Epidermal melanocyte (primary cell): ENCODE data around the gene OSBPL9.

Source experiments
- DNase-seq: peaks from one replicate; pipeline ENCODE4 v3.0.0; 2011; ENCODE audit warnings: low spot score; ENCODE audit not compliant: insufficient read length

OSBPL9 gene, protein sequence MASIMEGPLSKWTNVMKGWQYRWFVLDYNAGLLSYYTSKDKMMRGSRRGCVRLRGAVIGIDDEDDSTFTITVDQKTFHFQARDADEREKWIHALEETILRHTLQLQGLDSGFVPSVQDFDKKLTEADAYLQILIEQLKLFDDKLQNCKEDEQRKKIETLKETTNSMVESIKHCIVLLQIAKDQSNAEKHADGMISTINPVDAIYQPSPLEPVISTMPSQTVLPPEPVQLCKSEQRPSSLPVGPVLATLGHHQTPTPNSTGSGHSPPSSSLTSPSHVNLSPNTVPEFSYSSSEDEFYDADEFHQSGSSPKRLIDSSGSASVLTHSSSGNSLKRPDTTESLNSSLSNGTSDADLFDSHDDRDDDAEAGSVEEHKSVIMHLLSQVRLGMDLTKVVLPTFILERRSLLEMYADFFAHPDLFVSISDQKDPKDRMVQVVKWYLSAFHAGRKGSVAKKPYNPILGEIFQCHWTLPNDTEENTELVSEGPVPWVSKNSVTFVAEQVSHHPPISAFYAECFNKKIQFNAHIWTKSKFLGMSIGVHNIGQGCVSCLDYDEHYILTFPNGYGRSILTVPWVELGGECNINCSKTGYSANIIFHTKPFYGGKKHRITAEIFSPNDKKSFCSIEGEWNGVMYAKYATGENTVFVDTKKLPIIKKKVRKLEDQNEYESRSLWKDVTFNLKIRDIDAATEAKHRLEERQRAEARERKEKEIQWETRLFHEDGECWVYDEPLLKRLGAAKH

DNA sequence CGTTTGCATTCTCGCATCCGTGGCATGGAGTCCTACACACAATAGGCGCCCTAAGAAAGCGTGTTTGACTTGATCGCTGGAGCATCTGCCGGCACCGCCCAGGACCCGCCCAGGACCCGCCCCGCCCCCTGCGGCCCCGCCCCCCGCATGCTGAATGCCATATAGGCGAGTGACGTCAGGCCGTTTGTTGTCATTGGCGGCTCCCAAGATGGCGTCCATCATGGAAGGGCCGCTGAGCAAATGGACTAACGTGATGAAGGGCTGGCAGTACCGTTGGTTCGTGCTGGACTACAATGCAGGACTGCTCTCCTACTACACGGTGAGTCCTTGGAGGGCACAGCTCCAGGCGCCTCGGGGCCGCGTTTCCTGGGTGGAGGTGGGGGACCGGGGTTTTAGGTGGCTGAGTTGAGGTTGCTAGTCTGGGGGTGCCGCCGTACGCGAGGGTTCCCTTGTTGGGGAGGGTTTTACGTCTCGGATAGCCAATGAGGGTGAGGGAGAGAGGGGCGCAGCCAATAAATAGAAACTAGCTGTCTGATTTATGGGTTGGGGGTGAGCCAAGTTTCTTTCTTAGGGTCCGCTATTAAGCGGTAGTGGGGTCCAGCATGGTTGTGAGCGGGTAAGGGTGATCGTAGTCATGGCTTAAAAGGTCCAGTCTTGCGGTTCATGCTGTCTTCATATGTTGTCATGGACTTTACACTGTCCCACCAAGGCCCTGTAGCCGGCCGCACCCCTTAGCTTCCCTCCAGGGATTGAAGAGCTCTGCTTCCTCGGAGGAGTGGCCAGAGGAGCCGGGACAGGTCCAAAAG is at the start of gene OSBPL9:
OSBPL9 (plus strand) TSS at position 190 of the 806 bp plus-strand sequence; CDS start at position 209, 19 bp downstream.
- DNase-seq = peak; percentile 72

DNA sequence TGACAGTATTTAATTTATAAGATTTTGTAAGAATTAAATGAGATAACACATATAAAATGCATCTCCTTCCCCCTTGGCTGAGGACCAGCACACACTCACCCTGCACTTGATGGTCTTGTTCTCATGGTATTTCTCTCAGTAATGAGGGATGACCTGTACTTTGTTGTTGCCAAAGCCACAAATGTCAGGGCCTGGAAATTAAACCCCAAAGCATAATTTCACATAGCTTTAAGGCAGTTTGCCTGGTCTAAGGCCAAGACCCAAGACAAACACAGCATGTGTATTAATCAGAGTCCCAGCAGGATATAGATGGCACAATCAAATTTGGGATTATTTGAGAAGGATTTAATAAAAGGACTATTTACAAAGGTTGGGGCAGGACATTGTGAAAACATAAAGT is 49.2 kb upstream of the OSBPL9 start:
- peak; percentile 29 for DNase-seq

DNA sequence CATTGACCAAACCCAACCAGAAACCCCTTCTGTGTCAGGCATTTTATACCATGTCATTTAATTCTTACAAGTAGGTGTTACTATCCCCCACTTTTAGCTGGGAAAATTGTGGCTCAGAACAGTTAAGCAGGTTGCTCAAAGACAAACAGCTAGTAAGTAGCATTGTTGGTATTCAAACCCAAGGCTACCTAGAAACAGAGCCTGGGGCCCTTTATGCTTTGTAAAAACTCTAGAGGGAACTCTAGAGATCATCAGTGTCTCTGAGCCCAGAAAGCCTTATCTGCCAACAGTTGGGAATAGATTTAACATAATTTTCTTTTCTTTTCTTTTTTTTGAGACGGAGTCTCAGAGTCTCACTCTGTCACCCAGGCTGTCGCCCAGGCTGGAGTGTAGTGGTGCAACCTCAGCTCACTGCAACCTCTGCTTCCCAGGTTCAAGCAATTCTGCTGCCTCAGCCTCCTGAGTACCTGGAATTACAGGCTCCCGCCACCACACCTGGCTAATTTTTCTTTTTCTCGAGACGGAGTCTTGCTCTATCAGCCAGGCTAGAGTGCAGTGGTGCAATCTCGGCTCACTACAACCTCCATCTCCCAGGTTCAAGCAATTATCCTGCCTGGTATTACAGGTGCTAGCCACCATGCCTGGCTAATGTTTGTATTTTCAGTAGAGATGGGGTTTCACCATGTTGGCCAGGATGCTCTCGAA is 48.5 kb upstream of the OSBPL9 start:
- DNase-seq = no peak

DNA sequence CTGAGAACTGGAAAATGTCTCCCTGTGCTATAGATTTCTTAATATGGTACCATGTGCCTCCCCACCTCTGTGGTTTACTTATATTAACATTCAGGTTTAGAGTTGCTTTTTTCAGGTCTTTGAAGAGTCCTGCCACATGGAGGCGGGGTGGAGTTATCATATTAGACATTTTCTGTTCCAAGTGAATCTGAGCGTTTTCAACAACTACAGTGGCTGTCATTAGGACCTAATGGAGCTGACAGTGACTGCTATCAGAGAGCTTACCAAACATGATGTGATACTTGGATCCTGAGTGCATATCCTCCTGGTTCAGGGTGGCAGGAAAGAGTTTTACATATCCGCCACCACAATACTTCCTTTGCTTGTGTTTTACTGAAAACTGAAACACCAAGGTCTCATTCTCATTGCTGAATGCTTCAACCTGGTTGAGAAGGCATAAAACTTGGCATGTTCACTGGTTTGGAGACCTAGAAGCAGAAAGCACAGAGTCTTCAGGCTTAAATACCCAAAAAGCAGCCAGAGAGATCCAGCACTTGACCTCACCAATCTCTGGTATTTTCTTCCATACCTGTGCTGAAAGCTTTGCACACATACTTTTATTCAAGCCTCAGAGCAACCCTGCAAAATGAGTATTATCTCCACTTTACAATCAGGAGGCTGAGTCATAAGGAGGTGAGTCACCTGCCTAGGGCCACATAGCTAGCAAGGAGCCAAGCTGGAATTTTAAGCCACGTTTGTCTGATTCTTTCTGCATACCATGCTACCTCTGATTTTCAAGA is 47.4 kb upstream of the OSBPL9 start:
- no peak for DNase-seq

DNA sequence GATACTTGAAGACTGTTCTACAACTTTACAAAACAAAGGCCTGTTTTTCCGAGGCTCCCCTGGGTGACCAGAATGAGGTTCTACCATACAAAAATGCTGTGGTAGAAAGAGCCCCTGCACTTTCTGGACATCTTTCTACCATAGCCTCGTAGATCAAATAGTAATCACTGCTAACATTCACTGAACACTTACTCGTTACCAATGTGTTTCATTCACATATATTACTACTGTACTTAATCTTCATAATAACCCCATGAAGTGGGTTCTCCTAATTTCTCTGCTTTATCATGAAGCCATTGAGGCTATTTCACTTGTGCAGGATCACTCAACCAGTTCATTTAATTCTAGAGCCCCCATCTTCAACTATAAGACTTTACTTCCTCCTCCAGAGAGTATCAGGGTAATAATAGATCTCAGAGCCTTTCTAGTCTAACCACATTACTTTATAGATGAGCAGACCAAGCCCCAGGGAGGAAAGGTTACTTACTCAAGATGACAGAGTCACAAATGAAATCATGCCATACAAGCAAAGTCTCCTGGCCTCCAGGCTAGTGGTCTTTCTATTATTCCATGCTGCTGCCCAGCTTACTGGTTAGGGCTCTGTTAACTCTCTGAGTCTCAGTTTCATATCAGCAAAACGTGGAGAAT is 46.7 kb upstream of the OSBPL9 start:
- DNase-seq = no peak

DNA sequence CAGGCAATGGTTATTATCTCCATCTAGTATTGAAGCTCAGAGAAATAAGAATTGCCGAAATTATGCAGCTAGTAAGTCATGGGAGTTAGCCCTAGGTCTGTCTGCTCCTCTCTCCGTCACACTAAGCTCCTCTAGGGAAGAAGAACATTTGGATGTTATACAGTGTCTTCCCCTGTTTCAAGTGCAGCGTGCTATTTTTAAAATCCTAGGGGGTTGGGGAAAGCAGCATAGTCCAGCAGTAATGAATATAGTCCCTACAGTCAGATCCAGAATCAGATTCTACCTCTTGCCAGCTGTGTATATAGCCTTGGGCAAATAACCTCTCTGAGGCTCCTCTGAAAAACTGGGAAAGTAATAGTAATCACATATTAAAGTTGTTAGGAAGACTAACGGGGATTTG is 44.5 kb upstream of the OSBPL9 start:
- no peak for DNase-seq

DNA sequence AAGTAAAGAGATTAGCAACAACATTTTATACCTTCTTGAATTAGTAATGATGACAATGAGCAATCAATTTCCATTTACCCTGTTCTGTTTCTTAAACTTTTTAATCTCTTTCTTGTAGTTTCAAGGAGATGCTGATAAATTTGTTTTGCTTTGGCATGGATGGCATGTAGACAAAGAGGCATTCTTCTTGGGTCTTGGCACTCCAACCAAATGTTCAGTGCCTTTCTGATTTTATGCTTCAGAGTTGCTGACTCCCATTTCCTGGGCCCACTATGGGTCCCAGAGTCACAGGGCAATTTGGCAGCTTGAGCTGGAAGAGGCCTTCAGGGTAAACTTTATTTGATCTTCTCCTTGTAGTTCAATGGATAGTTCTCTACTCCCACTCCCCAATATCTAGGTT is 42.1 kb upstream of the OSBPL9 start:
- DNase-seq = no peak

DNA sequence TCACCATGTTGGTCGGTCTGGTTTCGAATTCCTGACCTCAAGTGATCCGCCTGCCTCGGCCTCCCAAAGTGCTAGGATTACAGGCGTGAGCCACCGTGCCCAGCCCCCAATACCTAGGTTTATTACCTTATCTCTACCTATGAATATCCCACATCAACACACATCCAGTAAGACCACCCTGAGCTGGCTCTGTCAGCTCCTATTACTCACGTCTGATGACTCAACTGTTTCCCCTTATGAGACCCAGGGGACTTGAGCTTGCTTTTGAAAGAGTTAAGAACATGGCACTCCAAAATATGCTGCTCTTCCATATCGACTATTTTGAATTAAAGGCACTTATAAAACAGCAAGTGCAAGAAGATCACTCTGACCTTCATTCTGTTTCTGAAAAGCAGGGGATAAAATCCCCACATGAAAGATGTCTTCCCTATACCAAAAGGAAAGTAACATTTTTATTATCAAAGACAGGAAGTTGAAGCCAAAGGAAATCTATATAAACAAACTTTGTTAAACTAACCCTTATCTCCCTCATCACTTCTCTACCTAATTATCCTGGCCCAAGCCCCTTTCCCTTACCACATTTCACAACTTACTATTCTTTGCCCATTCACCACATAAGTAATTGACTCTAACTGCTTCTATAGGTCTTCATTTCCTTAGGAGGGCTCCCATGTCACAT is 41.3 kb upstream of the OSBPL9 start:
- DNase-seq = no peak

DNA sequence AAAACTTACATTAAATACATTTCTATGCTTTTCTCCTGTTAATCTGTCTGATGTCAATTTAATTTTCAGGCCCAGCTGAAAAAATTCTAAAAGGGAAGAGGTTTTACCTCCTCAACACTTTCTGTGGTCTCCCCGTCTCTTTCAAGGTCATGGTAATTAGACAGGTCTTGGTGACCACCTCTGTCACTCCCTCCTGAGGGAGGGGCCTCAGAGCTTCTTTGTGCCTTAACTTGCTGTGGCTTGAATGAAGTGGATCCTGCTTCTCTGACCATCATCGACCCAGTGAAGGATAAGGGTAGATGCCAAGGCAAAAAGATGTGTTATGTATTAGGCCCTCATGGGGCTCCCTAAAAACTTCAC is 40.8 kb upstream of the OSBPL9 start:
- no peak for DNase-seq

DNA sequence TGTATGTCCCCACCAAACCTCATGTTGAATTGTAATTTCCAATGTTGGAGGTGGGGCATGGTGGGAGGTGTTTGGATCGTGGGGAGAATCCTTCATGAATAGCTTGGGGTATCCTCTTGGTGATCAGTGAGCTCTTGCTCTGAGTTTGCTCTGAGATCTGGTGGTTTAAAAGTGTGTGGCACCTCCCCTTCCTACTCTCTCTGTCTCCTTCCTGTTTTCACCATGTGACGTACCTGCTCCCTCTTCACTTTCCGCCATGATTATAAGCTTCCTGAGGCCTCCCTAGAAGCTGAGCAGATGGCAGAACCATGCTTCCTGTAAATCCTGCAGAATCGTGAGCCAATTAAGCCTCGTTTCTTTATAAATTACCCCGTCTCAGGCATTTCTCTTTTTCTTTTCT is 40.0 kb upstream of the OSBPL9 start:
- no peak for DNase-seq

DNA sequence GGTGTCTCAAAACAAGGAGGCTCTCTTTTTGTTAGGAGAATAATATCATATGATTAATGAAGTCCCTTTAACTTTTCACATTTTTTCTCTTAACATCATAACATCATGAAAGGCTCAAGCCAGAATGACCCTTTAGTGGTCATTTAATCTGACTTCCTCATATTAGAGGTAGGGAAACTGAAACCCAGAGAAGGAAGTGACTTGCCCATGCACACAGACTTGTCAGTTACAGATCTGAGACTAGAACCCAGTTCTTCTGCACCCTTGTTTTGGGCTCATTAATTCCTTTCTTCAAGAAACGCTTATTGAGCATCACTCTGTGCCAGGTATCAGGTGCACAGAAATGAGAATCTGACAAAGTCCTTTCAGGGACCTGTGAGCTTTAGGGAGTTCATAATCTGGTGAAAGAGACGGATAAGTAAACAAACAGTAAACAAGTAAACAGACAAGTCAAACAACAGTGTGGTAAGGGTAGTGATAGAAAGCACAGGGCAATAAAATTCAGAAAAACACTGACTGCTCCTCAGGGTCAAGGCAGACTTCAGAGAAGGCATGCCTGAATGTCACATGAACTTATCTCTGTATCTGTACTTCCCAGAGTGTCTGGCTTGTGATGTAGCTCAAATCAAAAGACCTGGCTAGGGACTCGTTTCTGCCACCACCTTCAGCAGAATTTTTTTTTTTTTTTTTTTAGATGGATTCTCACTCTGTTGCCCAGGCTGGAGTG is 38.3 kb upstream of the OSBPL9 start:
- DNase-seq = no peak

DNA sequence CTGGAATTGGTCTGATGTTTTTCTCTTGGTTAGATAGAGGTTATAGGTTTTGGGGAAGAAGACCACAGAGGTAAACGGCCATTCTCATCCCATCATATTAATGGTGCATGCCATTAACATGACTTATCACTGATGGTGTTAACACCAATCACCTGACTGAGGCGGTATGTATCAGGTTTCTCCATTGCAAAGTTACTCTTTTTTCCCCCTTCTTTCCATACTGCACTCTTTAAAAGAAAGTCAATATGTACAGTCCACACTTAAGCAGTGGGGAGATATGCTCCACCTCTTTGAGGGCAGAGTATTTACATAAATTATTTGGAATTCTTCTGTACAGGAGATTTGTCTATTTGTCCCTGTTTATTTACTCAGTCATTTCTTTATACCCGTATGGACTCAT is 35.7 kb upstream of the OSBPL9 start:
- no peak for DNase-seq

DNA sequence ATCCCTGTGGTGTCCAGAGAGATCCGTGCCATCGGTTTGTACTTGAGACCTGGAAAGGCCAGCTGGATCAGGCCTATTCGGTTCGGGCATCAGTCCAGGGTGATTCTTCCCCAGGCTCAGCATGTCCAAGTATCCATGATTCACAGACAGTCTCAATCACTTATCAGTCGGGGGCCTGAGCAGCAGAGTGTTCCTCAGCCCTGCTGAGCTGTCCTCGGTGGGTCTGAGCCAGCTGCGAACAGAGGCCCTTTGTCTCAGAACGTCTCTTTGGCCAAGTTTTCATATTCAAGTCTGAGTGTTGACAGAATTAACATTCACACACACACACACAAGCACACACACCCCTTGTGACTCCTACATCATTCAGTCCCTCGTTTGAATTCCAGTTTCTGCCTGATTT is 33.4 kb upstream of the OSBPL9 start:
- peak; percentile 78 for DNase-seq

DNA sequence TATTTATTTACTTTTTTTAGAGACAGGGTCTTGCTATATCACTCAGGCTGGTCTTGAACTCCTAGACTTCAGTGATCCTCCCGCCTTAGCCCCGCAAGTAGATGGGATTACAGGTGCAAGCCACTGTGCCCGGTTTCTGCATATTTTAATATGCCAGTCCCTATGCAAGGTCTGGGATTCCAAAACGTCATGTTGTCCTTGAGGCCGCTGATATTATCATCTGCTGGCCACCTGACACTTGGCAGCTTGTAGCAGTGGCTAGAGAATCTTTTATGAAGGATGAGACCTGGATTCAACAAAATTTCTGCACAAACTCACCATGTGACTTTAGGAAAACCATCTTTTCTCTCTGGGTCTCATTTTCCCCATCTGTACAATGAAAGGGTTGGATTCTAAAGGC is 32.9 kb upstream of the OSBPL9 start:
- no peak for DNase-seq

DNA sequence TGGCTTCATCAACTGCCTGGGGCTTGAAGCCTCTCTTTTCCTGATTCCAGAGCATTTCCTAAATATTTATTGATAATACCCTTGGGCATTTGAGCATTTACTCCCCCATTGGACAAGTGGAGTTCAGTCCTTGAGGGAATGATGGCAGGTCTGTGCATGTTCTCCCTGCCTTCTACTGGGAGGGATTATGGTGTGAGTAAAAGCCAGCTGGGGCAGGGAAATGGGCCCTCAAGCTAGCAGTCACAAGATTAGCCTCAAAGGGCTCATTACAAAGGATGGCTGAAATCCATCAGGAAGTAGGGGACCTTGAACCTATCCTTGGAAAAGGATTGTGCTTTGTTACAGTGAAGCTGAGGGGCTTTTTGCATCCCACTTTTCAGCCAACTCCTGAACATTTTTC is 24.2 kb upstream of the OSBPL9 start:
- no peak for DNase-seq

DNA sequence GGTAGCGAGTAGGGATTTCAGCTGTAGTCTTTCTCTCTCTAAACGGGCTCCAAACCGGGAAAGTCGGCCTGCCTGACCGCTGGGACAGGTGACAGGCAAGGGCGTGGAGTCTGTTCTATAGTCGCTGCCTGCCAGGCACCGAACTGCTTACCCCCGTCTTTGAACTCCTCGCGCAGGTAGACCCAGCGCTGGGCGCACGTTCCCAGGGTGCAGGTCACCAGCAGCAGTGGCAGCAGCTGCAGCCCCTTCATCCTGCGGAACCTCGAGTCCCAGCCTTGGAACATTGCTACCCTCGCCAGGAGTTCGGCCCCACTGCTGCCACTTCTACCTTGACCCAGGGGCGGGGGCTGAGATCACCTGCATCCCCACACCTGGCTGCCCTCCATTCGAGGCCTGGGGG is 22.2 kb upstream of the OSBPL9 start:
- DNase-seq = no peak

DNA sequence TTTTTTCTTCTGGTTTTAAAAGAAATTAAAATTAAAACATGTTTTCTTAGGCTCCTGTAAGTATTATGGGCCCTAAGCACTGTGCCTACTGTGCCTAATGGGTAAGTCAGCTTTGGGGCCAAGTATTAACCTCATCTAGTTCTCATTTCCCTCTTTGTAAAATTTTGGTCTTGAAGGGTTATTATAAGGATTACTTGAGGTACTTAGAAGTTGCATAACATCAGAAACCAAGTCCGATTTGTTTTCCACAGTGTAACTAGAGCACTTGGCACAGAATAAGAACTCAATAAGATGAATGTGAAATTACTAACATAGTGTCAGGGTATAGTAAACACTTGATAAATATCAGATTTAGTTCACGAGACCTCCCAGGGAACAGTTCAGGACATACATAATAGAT is 16.4 kb upstream of the OSBPL9 start:
- no peak for DNase-seq

DNA sequence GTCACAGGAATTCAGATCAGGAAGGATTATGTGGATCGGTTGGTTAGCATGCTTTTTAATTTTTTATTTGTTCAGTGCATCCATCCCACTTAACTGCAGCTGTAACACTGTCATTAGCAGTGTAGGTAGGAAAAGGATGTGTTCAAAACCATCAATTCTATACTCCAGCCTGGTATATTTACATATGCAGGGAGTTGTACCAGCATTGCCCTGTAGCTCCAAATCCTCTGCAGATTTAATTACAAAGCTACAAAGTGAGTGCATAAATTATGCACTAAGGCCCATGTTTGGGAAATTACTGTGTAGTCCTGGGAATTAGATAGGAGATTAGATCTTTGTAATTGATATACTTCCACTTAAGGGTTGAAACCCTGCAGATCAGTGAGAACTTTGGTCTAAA is 15.9 kb upstream of the OSBPL9 start:
- DNase-seq = no peak
